GM12801 (cell line): Measurements from ENCODE around the gene PPARG.

Experiments
- CTCF ChIP-seq: IDR thresholded peaks from one replicate; pipeline ENCODE4 v1.5.1; 2011; ENCODE audit warnings: control low read depth; ENCODE audit not compliant: insufficient read length; ENCODE audit errors: extremely low read depth

Gene PPARG

GRCh38 chr3:12328837-12329462 is 40.1 kb downstream of the PPARG start:
- no peak for TF ChIP-seq CTCF

- no peak for TF ChIP-seq CTCF
These were observed 45.9 kb downstream of the PPARG start for GRCh38 chr3:12334786-12335185.

- TF ChIP-seq CTCF, result no peak
These were observed 46.6 kb downstream of the PPARG start for GRCh38 chr3:12335421-12335820.

- TF ChIP-seq CTCF, result no peak
These were observed 47.2 kb downstream of the PPARG start for GRCh38 chr3:12336099-12336498.

- TF ChIP-seq CTCF, result no peak
These were observed 50.0 kb downstream of the PPARG start for GRCh38 chr3:12338595-12339546.

GRCh38 chr3:12339701-12340480 is 51.0 kb downstream of the PPARG start:
- no peak for TF ChIP-seq CTCF

GRCh38 chr3:12340506-12340905 is 51.6 kb downstream of the PPARG start:
- TF ChIP-seq CTCF, result no peak
